ENCODE measurements around the gene ACOT11. TPM values are rescaled to one million over a fixed set of nuclear protein-coding genes. Genes with fewer than 3 reads are reported as not detected.

ACOT11 gene
- total RNA-seq (2022; extraction: Qiagen RNA extraction) = 1.8 to 3.1 TPM (median 2.6 TPM) in 5 replicates

GRCh38 chr1:54547601-54548388 is at the start of gene ACOT11:
ACOT11 (plus strand) TSS chr1:54548228; CDS start chr1:54548310, 82 bp downstream.

GRCh38 chr1:54623216-54624007 is 75.4 kb downstream of the ACOT11 start, which contains the start of gene FAM151A:
FAM151A (minus strand) TSS chr1:54623525; CDS start chr1:54623395, 130 bp downstream.

GRCh38 chr1:54640863-54641836 is 93.1 kb downstream of the ACOT11 start, which contains the start of gene MROH7:
MROH7 (plus strand) TSS chr1:54641786; CDS start chr1:54652927, 11,141 bp downstream.

Other genes starting within 250 kb of the ACOT11 start
- 5.1 to 7.2 TPM (median 6.8 TPM) in 5 replicates for gene SSBP3, start 141.8 kb upstream of the ACOT11 start, total RNA-seq (2022; extraction: Qiagen RNA extraction)
- 0.14 to 0.43 TPM (median 0.29 TPM) in 5 replicates for gene FAM151A, start 75.3 kb downstream of the ACOT11 start, total RNA-seq (2022; extraction: Qiagen RNA extraction)
- gene MROH7, start 93.6 kb downstream of the ACOT11 start, total RNA-seq (2022; extraction: Qiagen RNA extraction) = not detected in 5 replicates
- gene TTC4, start 167.6 kb downstream of the ACOT11 start, total RNA-seq (2022; extraction: Qiagen RNA extraction) = 27.1 to 34.7 TPM (median 27.7 TPM) in 5 replicates
- gene PARS2, start 216.3 kb downstream of the ACOT11 start, total RNA-seq (2022; extraction: Qiagen RNA extraction) = 3.9 to 5.0 TPM (median 4.5 TPM) in 5 replicates

All from A549 treated with dexamethasone at 1 μM for 4 hours (cell line).